Measurements from ENCODE around the gene SERPING1. TPM values are rescaled to one million over a fixed set of nuclear protein-coding genes. Genes with fewer than 3 reads are reported as not detected.

Gene SERPING1
- total and polyA plus RNA-seq, 2 of the 13 experiments (the other 11 are each of a cell fraction or from before 2014, with no cell fraction given) = 2.0 to 10.4 TPM

DNA sequence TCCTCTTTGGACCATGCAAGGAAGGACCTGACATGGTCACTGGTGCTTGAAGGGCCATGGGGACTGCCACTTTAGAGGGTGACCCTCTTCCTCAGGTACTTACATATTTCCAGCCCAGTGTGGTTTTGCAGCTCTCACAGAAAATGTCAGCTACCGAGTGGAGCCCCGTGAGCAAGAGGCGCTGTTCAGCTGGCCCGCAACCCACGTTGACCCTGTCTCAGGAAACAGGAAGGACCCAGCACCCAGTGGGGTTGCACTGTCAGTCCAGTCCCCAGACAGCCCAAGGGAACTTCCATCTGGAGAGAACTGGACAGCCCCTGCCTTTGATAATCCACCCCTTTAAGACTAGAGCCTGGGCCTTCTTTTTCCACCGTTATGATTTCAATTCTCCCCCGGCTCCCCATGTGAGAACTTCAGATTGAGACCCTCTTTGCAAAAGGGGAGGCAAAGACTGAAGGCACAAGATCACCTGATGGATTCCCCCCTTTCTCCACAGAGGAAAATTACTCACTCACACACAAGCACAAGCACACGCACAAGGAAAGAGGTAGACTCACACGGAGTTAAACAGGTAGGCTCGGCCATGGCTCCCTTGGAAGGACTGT, 48.8 kb downstream of the SERPING1 start:
- POLR2A ChIA-PET = no interaction called here
- Histone ChIP-seq H3K9me3 (ENCODE audit: low read length) (no peaks in the 10 kb centered on the region), H3K4me2 (ENCODE audit: low read depth, low read length) (peak overlapping the region; percentile 46), H3K4me3 (replicated peaks in 1 of 3; ENCODE audit: insufficient read depth in 1 of 3, low read depth in 2 of 3, low read length in 3 of 3) (no peak overlapping the region), H3K9ac (ENCODE audit: insufficient read depth, low read depth, low read length) (no peak overlapping the region), H3K27ac (ENCODE audit: extremely low read length, insufficient read depth, low read length) (no peak overlapping the region), H3K36me3 (replicated peaks in 1 of 2; ENCODE audit: control insufficient read depth in 1 of 2, insufficient read depth in 2 of 2, low read length in 2 of 2) (no peaks in the 10 kb centered on the region), H3K79me2 (ENCODE audit: insufficient read depth, low read length) (no peaks in the 10 kb centered on the region), H4K20me1 (ENCODE audit: insufficient read depth, low read length) (no peaks in the 10 kb centered on the region), H3K4me1 (ENCODE audit: insufficient read depth, low read length) (peaks cover 24% of the 10 kb centered on the region), H3K27me3 (ENCODE audit: control insufficient read depth in 1 of 2, insufficient read depth in 2 of 2, low read length in 2 of 2) (peaks cover 7 to 46% of the 10 kb centered on the region in 2 experiments), H2AFZ (ENCODE audit: low read length) (no peak overlapping the region)
- intact Hi-C loops (cut with micrococcal nuclease; ENCODE audit: unreplicated experiment) (no loop called here), in situ Hi-C loops (cut with HindIII; ENCODE audit: extremely low pct_ligation_motif_present, low pct_unique_long_range_greater_than_20kb) (loop anchor here (10.0 kb wide), 1 partner anchor 191 kb away; no protein-coding TSS in a partner anchor)
- TF ChIP-seq ZNF703 (CRISPR knock-in tag; IDR thresholded peaks at IDR 0.05; ENCODE audit: borderline replicate concordance) = no peak
- no peak for TF ChIP-seq HOMEZ (CRISPR knock-in tag; IDR thresholded peaks at IDR 0.05; ENCODE audit: low read depth)
- TF ChIP-seq FLYWCH1 (CRISPR knock-in tag; IDR thresholded peaks at IDR 0.05) = no peak
- TF ChIP-seq ATM (IDR thresholded peaks at IDR 0.05; ENCODE audit: borderline replicate concordance) = no peak
- TF ChIP-seq HMGXB3 (CRISPR knock-in tag; IDR thresholded peaks at IDR 0.05; ENCODE audit: borderline replicate concordance) = no peak
- no peak for TF ChIP-seq RNF219 (CRISPR knock-in tag; IDR thresholded peaks at IDR 0.05)
- WGBS (ENCODE audit: low lambda C conversion rate) = 58% methylated on average over 5 of the region's 10 CpGs
- no peak for DNase-seq (ENCODE audit: low spot score)
- no peak for ATAC-seq
- no TSS peak for BruUV-seq (replicated peaks)
- no peak for FAIRE-seq
- CTCF ChIA-PET (ENCODE audit: low intra/inter-chr PET ratio, low total read pairs) = interaction anchor here (1.2 kb wide), 1 partner anchor 99 kb away, joined by 3 read pairs; no protein-coding TSS in a partner anchor
